A673 (cell line): ENCODE measurements around the gene TSPAN10. TPM values are rescaled to one million over a fixed set of nuclear protein-coding genes. Genes with fewer than 3 reads are reported as not detected.

Source experiments
- BruUV-seq: library from RNA; stranded (reverse); fragments of 400-500 nt; replicated peaks from 2 replicates; lab custom pipeline; 2021; lab: Mats Ljungman, UMichigan
- CTCF ChIA-PET: fragments of 300-600 bp; sonication (Branson Sonifier 250); formaldehyde crosslinking; loops from one replicate; lab custom pipeline; 2022; ENCODE audit warnings: antibody characterized with exemption; lab: Charles Lee
- POLR2A ChIA-PET: fragments of 300-600 bp; sonication (Branson Sonifier 250); formaldehyde crosslinking; loops from one replicate; lab custom pipeline; 2022; ENCODE audit warnings: antibody characterized with exemption; ENCODE audit not compliant: low non-redundant PET; lab: Charles Lee
- DNase-seq: peaks from one replicate; pipeline ENCODE4 v3.0.0-alpha.2; 2015; ENCODE audit warnings: low spot score
- H3K27ac ChIP-seq: fragments of 200-600 bp; sonication (generic); 2 replicates; pipeline ENCODE4 v1.5.1; 2016; ENCODE audit warnings: mixed run types, low read depth, mild to moderate bottlenecking, mixed read lengths, antibody characterized with exemption, low read length; ENCODE audit not compliant: poor library complexity, severe bottlenecking
- H3K27me3 ChIP-seq: fragments of 200-600 bp; sonication (generic); replicated peaks from 2 replicates; pipeline ENCODE4 v1.6.1; 2017; ENCODE audit warnings: mixed run types, low read depth, mild to moderate bottlenecking, mixed read lengths, antibody characterized with exemption, low read length; ENCODE audit not compliant: insufficient read depth, poor library complexity
- H3K36me3 ChIP-seq: fragments of 200-600 bp; sonication (generic); 2 replicates; pipeline ENCODE4 v1.6.1; 2016; ENCODE audit warnings: mixed run types, mild to moderate bottlenecking, mixed read lengths, antibody characterized with exemption, low read length; ENCODE audit not compliant: insufficient read depth, poor library complexity, severe bottlenecking
- H3K4me1 ChIP-seq: fragments of 200-600 bp; sonication (generic); 2 replicates; pipeline ENCODE4 v1.6.1; 2017; ENCODE audit warnings: mixed run types, mild to moderate bottlenecking, mixed read lengths, antibody characterized with exemption, low read length; ENCODE audit not compliant: insufficient read depth, poor library complexity, severe bottlenecking
- H3K4me3 ChIP-seq: fragments of 200-600 bp; sonication (generic); 2 replicates; pipeline ENCODE4 v1.5.1; 2016; ENCODE audit warnings: low read depth, mixed run types, mild to moderate bottlenecking, mixed read lengths, low read length; ENCODE audit not compliant: poor library complexity, severe bottlenecking
- H3K9me3 ChIP-seq: fragments of 200-600 bp; sonication (generic); 2 replicates; pipeline ENCODE4 v1.6.1; 2016; ENCODE audit warnings: mixed run types, low read depth, mild to moderate bottlenecking, mixed read lengths, antibody characterized with exemption, low read length; ENCODE audit not compliant: poor library complexity, severe bottlenecking
- CTCF ChIP-seq: fragments of 300-800, 200-600 bp; sonication (generic); conservative IDR thresholded peaks from 2 replicates; pipeline ENCODE4 v1.5.1; 2017; ENCODE audit warnings: low read depth, mild to moderate bottlenecking, antibody characterized with exemption, low read length, moderate library complexity, mixed read lengths
- EZH2 ChIP-seq: fragments of 200-600 bp; sonication (generic); IDR thresholded peaks from 2 replicates; pipeline ENCODE4 v1.6.1; 2017; ENCODE audit warnings: borderline replicate concordance, low read depth, mild to moderate bottlenecking, mixed read lengths, antibody characterized with exemption, low read length; ENCODE audit not compliant: poor library complexity, severe bottlenecking
- intact Hi-C: fragments of 100-400 bp; cut with micrococcal nuclease; formaldehyde crosslinking; loops from one replicate; pipeline ENCODE4 v1.10.0; 2022; ENCODE audit not compliant: unreplicated experiment
- total RNA-seq: library from RNA; stranded (reverse); gene quantifications from 2 replicates; pipeline ENCODE4 v1.2.3, GENCODE V29; 2021

Gene TSPAN10
- total RNA-seq, 1 experiment from 2014 or later = 1.1 TPM

GRCh38 chr17:81635973-81636504, 957 bp upstream of the TSPAN10 start:
- Histone ChIP-seq H3K27me3 (no peaks in the 10 kb centered on the region), H3K4me1 (peaks cover 18% of the 10 kb centered on the region), H3K36me3 (peaks cover 5% of the 10 kb centered on the region), H3K4me3 (peak overlapping the region; percentile 89), H3K9me3 (no peaks in the 10 kb centered on the region), H3K27ac (peak overlapping the region; percentile 94)
- DNase-seq = no peak
- no peak for TF ChIP-seq CTCF
- no peak for TF ChIP-seq EZH2
- ChIA-PET POLR2A (interaction anchor here (0.5 kb wide), 1 partner anchor 123 kb away, joined by 3 read pairs; no protein-coding TSS in a partner anchor), CTCF (no interaction called here)
- intact Hi-C loops = no loop called here
- no TSS peak for BruUV-seq

GRCh38 chr17:81638683-81639082, 1.7 kb downstream of the TSPAN10 start:
- DNase-seq = no peak
- BruUV-seq = no TSS peak
- Histone ChIP-seq H3K9me3 (no peaks in the 10 kb centered on the region), H3K4me1 (peaks cover 18% of the 10 kb centered on the region), H3K36me3 (no peaks in the 10 kb centered on the region), H3K4me3 (no peak overlapping the region), H3K27ac (no peak overlapping the region), H3K27me3 (no peaks in the 10 kb centered on the region)
- POLR2A ChIA-PET = interaction anchor here (0.6 kb wide), 1 partner anchor 784 kb away, joined by 4 read pairs; no protein-coding TSS in a partner anchor
- no peak for TF ChIP-seq EZH2
- no peak for TF ChIP-seq CTCF
- intact Hi-C loops = no loop called here
- CTCF ChIA-PET = no interaction called here

- DNase-seq = no peak
- no peaks in the 10 kb centered on the region for H3K36me3 ChIP-seq
- TF ChIP-seq CTCF (no peak), EZH2 (no peak)
- no peaks in the 10 kb centered on the region for H3K27me3 ChIP-seq
- intact Hi-C loops = no loop called here
- BruUV-seq = no TSS peak
- H3K9me3 ChIP-seq = no peaks in the 10 kb centered on the region
- H3K4me3 ChIP-seq = no peak overlapping the region
- ChIA-PET POLR2A (no interaction called here), CTCF (no interaction called here)
- H3K27ac ChIP-seq = no peak overlapping the region
- H3K4me1 ChIP-seq = peaks cover 14% of the 10 kb centered on the region
Measured at GRCh38 chr17:81640011-81640410, 3.0 kb downstream of the TSPAN10 start.
